Stimulated activated CD4-positive, alpha-beta T cell treated with anti-CD3 and anti-CD28 coated beads, Interleukin-2, amount 100 ng/mL, for 24 hours (primary cell): ENCODE results near the gene SMCHD1.
"Not testable (repeated sequence)": the region's sequence is repeated elsewhere in the genome, so short reads cannot be mapped to it uniquely, and the experiment has no call there.

Source experiments
- DNase-seq, 2 donors: peaks; one replicate each; pipeline ENCODE4 v3.0.0-alpha.2; 2020

The SMCHD1 gene

DNA sequence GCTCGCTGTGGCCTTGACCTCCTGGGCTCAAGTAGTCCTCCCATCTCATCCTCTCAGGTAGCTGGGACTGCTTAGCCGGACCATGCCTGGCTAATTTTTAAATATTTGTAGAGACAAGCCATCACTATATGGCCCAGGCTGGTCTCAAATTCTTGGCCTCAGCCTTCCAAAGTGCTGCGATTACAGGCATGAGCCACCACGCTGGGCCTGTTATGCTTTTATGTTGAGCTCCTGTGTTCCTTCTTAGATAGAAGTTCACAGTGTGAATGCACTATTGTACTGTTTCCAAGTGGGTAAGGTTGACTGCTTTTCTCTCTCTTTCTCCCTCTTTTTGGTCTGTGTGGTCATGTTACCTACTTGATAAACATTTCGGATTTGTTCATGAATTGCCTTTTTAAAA is 61.9 kb downstream of the SMCHD1 start:
- no peak for DNase-seq

DNA sequence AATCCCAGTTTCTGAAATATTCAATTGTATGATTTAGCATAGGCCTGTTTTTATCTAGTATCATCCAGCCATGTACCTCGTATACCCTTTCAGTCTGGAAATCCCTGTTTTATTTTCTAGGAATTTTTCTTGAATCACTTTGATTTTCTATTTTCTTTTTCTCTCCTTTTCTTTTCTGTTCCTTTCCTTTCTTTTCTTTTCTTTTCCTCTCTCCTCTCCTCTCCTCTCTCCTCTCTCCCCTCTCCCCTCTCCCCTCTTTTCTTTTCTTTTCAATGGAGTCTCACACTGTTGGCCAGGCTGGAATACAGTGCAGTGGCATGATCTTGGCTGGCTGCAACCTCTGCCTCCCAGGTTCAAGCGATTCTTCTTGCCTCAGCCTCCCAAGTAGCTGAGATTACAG is 63.5 kb downstream of the SMCHD1 start:
- no peak for DNase-seq

DNA sequence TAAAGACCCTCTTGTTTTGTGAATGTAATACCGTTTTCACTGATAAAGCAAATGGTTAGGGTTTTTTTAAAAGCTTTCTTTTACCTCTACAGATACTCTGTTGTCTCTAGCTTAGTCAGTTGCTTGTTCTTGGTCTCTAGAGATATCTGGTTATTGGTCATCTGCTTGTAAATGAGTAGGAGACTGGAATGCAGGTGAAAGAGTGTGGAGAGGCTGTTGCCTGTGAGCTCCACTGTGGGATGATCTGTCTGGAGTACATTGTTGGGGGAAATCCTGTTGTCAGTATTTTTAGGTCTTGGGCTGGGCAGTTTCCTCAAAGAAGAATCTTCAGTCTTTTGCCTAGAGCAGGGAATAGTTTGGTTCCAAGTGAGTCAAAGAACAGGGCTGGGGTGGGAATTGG is 67.7 kb downstream of the SMCHD1 start:
- DNase-seq: no peak

DNA sequence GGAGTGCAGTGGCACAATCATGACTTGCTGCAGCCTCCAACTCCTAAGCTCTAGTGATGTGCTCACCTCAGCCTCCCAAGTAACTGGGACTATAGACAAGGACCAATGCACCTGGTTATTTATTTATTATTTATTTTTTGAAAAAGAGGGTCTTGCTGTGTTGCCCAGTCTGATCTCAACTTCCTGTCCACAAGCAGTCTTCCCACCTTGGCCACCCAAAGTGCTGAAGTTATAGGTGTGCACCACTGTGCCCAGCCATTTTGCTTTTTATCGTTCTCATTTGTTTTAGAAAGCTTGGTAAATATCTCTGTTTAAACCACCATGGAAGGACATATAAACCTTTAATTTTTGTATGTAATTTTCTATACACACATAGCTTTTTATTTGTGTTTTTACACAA is 74.2 kb downstream of the SMCHD1 start:
- DNase-seq: no peak

DNA sequence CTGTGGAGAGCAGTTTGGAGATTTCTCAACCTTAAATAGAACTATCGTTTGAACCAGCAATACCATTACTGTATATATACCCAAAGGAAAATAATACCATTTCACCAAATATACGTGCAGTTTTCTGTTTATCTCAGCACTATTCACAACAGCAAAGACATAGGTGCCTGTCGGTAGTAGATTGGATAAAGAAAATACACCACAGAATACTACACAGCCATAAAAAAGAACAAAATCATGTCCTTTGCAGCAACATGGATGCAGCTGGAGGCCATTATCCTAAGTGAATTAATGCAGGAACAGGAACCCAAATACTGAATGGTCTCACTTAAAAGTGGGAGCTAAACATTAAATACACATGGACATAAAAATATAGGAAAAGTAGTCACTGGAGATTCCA is 81.3 kb downstream of the SMCHD1 start:
- no peak for DNase-seq

DNA sequence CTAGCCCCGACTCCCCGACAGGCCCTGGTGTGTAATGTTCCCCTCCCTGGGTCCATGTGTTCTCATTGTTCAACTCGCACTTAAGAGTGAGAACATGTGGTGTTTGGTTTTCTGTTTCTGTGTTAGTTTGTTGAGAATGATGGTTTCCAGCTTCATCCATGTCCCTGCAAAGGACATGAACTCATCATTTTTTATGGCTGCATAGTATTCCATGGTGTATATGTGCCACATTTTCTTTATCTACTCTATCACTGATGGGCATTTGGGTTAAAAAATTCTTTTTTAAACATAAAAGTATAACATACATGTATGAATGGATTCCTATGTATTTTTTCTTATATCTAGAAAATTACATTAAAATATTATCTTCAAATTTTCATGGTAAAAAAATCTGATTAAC is 84.6 kb downstream of the SMCHD1 start:
- DNase-seq: not testable (repeated sequence)

DNA sequence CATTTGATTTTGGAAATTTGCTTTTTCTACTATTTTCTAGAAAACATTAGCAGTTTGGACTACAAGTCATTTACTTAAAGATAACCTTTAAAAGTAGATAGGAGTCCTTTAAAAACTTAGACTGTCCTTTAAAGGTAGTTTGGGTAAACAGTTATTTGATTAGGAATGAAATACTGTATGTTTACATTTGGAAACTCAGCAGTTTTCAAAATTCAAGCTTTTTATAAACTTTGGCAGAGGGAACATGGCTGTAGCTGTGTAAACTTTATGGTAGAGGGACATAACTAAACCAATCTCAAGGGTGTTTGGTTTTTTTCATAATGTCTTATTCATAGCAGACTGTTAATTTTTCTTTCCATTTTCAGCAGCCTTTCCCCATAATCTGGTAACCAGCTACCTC is 90.7 kb downstream of the SMCHD1 start:
- no peak for DNase-seq

DNA sequence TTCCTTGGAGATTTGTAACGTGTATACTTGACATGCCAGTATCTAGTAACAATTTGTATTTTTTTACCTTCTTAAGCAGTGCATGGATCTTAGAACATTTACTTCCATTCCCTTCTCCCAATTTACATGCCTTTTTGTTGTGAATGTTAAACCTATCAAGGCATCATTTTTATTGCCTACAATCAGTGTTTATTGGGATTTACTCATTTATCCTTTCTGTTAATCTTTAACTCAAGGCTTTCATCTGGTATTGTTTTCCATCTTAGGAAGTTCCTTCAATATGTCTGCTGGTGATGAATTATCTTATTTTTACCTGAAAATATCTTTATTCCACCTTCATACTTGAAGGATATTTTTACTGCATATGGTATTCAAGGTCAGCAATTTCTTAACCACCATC is 102.8 kb downstream of the SMCHD1 start:
- no peak for DNase-seq

DNA sequence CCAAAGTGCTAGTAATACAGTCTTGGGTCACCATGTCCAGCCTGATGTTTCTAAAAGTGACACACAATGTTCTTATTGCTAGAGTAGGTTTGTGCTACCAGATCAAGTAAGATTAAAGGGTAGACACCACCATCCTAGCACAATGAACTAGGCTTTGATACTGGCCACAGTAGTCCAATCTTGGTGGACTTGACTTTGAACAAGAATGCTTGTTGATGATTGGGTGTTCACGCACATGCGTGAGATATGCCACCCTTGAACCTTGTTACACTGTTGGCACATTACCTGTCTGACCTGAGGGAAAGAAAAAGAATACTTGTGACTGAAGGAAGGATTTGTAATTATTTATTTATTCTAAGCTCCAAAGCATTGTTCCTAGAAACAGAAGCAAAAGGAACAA is 119.1 kb downstream of the SMCHD1 start:
- no peak for DNase-seq

DNA sequence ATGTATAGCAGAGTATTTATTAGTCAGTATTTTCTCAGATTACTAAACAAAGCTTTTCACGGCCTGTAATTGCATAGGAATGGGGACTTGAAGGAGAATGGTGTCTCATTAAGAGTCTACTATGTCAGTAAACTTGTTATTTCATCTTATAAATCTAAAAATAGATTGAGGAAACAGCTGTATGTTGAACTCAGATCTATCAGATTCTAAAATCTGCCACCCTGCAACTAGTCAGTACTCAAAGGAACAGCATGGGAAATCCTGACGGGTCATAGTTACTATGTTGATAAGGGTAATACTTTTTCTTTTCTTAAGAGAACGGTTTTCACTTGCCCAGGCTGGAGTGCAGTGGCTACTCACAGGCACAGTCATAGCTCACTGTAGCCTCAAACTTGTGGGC is 121.1 kb downstream of the SMCHD1 start:
- DNase-seq: no peak

DNA sequence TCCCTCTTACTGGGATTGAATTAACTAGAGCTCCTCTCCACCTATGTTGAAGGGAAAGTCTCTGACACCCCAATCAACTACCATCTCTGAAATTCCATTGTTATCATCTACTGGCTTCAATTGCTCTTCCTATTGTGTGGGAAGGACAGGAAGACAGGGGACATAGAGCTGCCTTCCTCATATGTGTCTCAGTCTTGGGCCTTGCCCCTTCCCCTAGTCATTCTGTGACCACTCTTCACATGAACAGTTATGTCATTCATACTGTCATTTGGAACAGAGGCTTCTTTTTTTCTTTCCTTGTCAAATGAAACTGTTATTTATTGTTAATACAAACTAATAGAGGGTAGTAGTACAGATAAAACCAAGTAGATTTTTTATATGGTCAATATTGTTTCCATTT is 121.7 kb downstream of the SMCHD1 start:
- DNase-seq: no peak

DNA sequence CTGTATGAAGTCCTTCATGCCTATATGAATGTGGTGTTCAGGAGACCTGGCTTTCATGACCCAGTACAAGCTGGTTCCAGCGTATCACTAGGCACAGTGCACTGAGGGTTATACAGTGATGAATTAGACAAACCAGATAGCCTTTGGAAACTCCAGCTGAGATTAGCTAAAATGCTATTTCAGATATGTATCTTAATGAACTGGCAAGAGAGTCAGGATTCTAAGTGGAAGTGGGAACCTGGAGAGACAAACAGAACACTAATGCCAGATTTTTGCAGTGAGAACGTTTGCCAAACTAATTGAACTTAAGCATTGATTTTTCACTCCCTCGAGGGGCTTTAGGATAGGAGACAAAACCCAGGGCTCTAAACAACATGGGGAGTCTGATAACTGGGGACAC is 125.2 kb downstream of the SMCHD1 start:
- DNase-seq: no peak

DNA sequence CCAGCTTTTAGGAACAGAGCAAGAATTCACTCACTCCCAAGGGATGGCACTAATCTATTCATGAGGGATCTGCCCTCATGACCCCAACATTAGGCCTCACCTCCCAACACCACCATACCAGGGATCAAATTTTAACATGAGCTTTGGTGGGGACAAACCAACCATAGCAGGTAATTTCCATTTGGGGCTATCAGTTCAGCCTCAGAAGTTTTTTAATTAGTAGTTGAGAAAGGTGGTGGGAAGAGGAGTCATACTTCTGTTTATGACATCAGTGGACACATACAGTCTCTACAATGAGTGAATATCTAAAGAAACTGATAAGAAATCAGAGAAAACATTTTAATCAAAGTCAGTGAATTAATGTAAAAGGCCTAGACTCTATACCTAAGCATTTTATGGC is 131.7 kb downstream of the SMCHD1 start:
- no peak for DNase-seq

DNA sequence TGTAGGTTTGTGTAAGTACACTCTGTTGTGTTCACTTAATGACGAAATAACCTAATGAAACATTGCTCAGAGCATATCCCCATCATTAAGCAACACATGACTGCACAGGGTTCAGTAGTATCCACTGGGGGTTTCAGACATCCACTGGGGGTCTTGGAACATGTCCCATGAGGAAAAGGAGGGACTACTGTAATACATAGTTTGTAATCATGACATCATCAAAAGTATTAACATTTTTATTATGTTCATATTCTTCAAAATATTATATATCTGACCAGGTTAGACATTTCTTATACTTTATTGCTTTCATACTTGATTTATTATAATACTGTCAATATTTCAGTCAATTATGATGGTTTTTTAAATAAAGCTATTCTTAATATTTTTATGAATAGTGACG is 136.9 kb downstream of the SMCHD1 start:
- DNase-seq: no peak

DNA sequence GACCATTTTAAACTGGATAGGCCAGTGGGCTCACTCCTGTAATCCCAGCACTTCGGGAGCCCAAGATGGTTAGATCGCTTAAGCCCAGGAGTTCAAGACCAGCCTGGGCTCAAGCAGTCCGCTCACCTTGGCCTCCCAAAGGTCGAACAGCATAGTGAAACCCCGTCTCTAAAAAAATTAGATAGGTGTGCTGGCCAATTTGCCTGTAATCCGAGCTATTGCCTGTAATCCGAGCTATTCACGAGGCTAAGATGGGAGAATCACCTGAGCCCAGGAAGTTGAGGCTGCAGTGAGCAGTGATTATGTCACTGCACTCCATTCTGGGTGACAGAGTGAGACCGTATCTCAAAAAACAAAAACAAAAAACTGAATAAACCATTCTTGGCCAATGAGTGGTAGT is 138.6 kb downstream of the SMCHD1 start:
- no peak for DNase-seq

DNA sequence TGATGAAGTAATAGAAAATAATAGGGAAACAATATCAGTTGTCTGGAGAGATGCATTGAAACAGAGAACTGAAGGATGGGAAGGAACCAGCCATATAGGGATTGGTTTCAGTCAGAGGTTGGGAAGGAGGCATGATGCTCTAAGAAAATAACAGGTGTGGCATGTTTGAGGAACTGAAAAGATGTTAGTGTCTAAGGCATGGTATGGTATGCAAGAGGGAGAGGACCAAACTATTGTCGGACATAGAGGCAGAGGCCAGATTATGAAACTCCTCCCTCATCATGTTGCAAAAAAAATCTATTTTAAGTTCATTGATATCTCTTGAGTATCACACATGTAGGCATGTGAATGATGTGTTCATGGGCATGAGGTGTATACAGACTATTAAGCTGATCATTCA is 142.4 kb downstream of the SMCHD1 start:
- DNase-seq: no peak

DNA sequence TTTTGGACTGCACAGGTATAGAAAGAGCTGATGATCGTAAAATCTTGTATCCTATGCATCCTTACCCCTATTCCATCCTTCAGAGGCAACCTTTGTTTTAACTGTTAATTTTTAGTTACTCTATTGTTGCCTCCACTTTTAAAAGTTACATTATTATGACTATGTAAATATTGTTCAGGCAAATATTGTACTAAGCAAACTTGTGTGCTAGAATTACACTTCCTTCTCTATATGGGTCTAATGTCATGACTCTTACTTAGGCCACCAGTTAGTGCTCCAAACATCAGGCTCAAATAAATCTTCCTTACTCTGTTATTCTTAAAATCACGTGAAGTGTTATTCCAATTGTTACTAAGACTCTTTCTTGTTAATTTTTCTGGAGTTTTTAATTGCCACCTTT is 143.8 kb downstream of the SMCHD1 start:
- no peak for DNase-seq

DNA sequence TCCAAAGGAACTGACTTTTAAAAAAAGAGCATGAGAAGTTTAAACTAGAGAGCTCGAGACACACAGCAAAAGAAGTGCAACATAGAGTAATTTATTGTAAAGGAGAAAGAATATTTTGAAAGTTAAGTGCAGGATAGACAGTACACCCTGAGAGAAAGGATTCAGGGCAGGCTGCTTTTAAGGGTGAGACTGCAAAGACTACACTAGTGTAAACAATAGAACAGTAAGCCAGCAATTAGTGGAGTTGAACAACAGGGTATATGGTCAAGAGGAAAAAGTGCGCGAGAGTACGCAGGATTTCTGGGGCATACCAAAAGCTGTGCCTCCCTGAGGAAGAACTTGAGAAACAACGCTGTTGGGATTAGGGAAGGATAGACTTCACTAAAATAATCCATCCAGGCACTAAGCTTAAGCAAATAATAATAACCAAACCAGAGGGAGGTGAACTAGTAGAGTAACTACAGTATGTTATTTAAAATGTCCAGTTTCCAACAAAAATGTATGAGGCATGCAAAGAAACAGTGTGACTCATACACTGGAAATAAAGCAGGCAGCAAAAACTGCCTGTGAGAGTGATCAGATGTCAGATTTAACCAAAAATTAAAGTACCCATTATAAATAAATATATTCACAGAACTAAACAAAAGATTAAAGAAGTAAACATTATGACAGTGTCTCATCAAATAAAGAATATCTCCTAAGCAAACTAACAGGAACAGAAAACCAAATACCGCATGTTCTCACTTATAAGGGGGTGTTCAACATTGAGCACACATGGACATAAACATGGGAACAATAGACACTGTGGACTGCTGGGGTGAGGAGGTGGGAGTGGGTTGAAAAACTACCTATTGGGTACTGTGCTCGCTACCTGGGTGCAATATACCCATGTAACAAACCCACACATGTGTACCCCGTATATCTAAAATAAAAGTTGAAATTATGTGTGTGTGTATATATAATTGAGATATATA is 150.7 kb downstream of the SMCHD1 start:
- DNase-seq: no peak

DNA sequence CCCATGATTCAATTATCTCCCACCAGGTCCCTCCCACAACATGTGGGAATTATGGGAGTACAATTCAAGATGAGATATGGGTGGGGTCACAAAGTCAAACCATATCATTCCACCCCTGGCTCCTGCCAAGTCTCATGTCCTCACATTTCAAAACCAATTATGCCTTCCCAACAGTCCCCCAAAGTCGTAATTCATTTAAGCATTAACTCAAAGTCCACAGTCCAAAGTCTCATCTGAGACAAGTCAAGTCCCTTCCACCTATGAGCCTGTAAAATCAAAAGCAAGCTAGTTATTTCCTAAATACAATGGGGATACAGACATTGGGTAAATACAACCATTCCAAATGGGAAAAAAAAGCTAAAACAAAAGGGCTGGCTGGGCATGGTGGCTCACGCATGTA is 153.1 kb downstream of the SMCHD1 start:
- DNase-seq: not testable (repeated sequence)

DNA sequence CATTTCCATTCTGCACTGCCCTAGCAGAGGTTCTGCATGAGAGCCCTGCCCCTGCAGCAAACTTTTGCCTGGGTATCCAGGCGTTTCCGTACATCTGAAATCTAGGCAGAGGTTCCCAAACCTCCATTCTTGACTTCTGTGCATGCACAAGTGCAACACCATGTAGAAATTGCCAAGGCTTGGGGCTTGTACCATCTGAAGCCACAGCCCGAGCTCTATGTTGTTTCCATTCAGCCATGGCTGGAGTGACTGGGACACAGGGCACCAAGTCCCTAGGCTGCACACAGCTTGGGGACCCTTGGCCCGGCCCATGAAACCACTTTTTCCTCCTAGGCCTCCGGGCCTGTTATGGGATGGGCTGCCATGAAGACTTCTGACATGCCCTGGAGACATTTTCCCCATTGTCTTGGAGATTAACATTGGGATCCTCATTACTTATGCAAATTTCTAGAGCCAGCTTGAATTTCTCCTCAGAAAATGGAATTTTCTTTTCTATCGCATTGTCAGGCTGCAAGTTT is 154.2 kb downstream of the SMCHD1 start:
- DNase-seq: not testable (repeated sequence)

DNA sequence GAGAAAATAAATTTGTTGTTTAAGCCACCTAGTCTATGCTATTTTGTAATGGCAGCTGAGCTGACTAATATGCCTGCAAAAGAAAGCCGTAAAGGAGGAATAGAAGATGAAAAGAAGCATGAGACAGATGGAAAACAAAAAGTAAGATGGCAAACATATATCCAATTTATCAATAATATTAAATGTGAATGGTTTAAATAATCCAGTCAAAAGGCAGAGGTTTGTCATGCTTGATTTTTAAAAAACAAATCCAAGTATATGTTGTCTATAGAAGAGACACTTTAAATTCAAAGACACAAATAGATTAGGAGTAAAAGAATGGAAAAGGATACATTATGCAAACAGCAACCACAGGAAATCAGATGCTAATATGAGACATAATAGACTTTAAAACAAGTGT is 155.9 kb downstream of the SMCHD1 start:
- DNase-seq: no peak

DNA sequence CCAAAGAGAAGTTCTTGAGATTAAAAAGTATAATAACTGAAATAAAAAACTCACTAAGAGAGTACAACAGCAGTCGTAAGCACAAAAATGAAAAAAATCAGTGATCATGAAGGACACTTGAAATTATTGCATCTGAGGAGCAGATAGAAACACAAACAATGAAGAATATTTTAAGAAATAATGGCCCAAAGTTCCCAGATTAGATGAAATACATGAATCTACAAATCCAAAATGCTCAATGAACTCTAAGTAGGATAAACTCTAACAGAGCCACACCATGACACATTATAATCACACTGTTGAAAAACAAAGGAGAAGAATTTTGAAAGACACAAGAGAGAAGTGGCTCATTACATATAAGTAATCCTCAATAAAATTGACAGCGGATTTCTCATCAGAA is 159.4 kb downstream of the SMCHD1 start:
- no peak for DNase-seq

DNA sequence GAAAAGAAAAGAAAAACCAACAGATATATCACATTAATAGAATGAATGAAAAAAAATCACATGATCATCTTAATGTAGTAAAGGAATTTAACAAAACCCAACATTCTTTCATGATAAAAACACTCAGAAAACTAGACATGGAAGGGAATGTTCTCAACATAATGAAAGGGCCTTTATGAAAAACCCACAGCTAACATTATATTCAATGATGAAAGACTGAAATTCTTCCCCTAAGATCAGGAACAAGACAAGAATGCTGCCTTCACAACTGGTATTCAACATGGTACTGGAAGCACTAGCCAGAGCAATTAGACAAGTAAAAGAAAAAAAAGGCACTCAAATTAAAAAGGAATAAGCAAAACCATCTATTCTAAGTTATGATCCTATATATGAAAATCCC is 162.8 kb downstream of the SMCHD1 start:
- no peak for DNase-seq

DNA sequence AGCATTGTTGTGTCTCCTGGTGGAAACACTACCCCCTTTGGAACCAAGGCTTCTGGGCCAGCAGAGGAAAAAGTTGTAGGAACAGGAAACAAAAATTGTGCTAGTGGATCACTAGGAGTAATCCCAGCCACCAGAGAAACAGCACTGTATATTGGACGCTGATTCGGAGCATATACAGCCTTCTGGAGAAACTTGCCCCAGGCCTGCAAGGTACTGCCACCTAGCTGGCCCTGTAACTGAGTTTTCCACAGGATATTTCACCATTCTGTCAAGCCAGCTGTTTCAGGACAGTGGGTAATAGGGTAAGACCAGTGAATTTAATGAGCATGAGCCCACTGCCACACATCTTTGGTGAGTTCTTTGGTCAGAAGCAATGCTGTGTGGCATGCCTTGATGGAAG is 166.2 kb downstream of the SMCHD1 start:
- no peak for DNase-seq
